WTC11 (cell line): ENCODE results near the gene ABAT. TPM values are rescaled to one million over a fixed set of nuclear protein-coding genes. Genes with fewer than 3 reads are reported as not detected.

ENCODE experiments used
- ATAC-seq: fragments of 200-7000 bp; cut with Tn5 transposase; 2 replicates; pipeline ENCODE4 v1.10.0; 2021; ENCODE audit warnings: mild to moderate bottlenecking, moderate library complexity
- CTCF ChIA-PET: fragments of 300-600 bp; sonication (Branson Sonifier 250); formaldehyde crosslinking; loops from one replicate; lab custom pipeline; 2021; ENCODE audit warnings: antibody characterized with exemption; lab: Charles Lee
- POLR2A ChIA-PET: fragments of 350-600 bp; sonication (Branson Sonifier 250); formaldehyde crosslinking; loops from one replicate; lab custom pipeline; 2021; ENCODE audit warnings: antibody characterized with exemption; lab: Charles Lee
- DNase-seq: peaks from one replicate; pipeline ENCODE4 v3.0.0; 2021; ENCODE audit warnings: low spot score
- H3K27ac Mint-ChIP-seq: 2 replicates; pipeline ENCODE4 v1.8.0; 2021; ENCODE audit warnings: mixed read lengths
- H3K27me3 Mint-ChIP-seq: 2 replicates; pipeline ENCODE4 v1.8.0; 2021; ENCODE audit warnings: low read depth, mild to moderate bottlenecking, moderate library complexity, mixed read lengths
- H3K36me3 Mint-ChIP-seq: 2 replicates; pipeline ENCODE4 v1.8.0; 2021; ENCODE audit warnings: mixed read lengths
- H3K4me1 Mint-ChIP-seq: 2 replicates; pipeline ENCODE4 v1.8.0; 2022; ENCODE audit warnings: mixed read lengths
- H3K4me3 Mint-ChIP-seq: 2 replicates; pipeline ENCODE4 v1.8.0; 2021; ENCODE audit warnings: mild to moderate bottlenecking, moderate library complexity, mixed read lengths
- H3K9me3 Mint-ChIP-seq: 2 replicates; pipeline ENCODE4 v1.8.0; 2021; ENCODE audit warnings: mixed read lengths
- ATF3 ChIP-seq: sonication (generic); formaldehyde crosslinking; conservative IDR thresholded peaks from 2 replicates; pipeline ENCODE4 v1.8.1; 2022; ENCODE audit warnings: mild to moderate bottlenecking, missing genetic modification reagents
- CDX4 ChIP-seq: fragments of 250-450 bp; sonication (Bioruptor Pico); IDR thresholded peaks from 2 replicates; pipeline ENCODE4 v1.9.0; 2021; ENCODE audit warnings: moderate library complexity, mild to moderate bottlenecking, inconsistent platforms, borderline replicate concordance
- ELF4 ChIP-seq: sonication (generic); formaldehyde crosslinking; IDR thresholded peaks from 2 replicates; pipeline ENCODE4 v1.8.1; 2022; ENCODE audit warnings: low read depth, mild to moderate bottlenecking, moderate library complexity, missing genetic modification reagents
- GABPB1 ChIP-seq: sonication (generic); formaldehyde crosslinking; IDR thresholded peaks from 2 replicates; pipeline ENCODE4 v1.8.1; 2023; ENCODE audit warnings: mild to moderate bottlenecking, missing genetic modification reagents
- HMGA2 ChIP-seq: fragments of 250-450 bp; sonication (Bioruptor Pico); IDR thresholded peaks from 2 replicates; pipeline ENCODE4 v1.4.0; 2021; ENCODE audit warnings: mild to moderate bottlenecking, moderate library complexity
- JUN ChIP-seq: sonication (generic); formaldehyde crosslinking; IDR thresholded peaks from 2 replicates; pipeline ENCODE4 v1.8.0; 2023; ENCODE audit warnings: mild to moderate bottlenecking, missing genetic modification reagents
- KAT7 ChIP-seq: sonication (generic); formaldehyde crosslinking; IDR thresholded peaks from 2 replicates; pipeline ENCODE4 v1.8.1; 2023; ENCODE audit warnings: missing genetic modification reagents, mild to moderate bottlenecking, borderline replicate concordance
- NFATC4 ChIP-seq: fragments of 250-450 bp; sonication (Bioruptor Pico); IDR thresholded peaks from 2 replicates; pipeline ENCODE4 v1.9.0; 2021; ENCODE audit warnings: mild to moderate bottlenecking
- PREB ChIP-seq: sonication (generic); formaldehyde crosslinking; IDR thresholded peaks from 2 replicates; pipeline ENCODE4 v1.8.1; 2022; ENCODE audit warnings: mild to moderate bottlenecking, missing genetic modification reagents, moderate library complexity, borderline replicate concordance
- TEAD1 ChIP-seq: sonication (generic); formaldehyde crosslinking; IDR thresholded peaks from 2 replicates; pipeline ENCODE4 v1.8.0; 2022; ENCODE audit warnings: mild to moderate bottlenecking, missing genetic modification reagents
- TEAD4 ChIP-seq: sonication (generic); formaldehyde crosslinking; IDR thresholded peaks from 2 replicates; pipeline ENCODE4 v1.8.0; 2022; ENCODE audit warnings: mild to moderate bottlenecking, missing genetic modification reagents
- ZBTB21 ChIP-seq: sonication (generic); formaldehyde crosslinking; IDR thresholded peaks from 2 replicates; pipeline ENCODE4 v1.8.1; 2023; ENCODE audit warnings: mild to moderate bottlenecking, missing genetic modification reagents, borderline replicate concordance
- ZNF219 ChIP-seq: sonication (generic); formaldehyde crosslinking; IDR thresholded peaks from 2 replicates; pipeline ENCODE4 v1.8.0; 2023; ENCODE audit warnings: missing genetic modification reagents, mild to moderate bottlenecking, borderline replicate concordance
- ZNF317 ChIP-seq: sonication (generic); formaldehyde crosslinking; IDR thresholded peaks from 2 replicates; pipeline ENCODE4 v1.8.1; 2023; ENCODE audit warnings: low read depth, mild to moderate bottlenecking, moderate library complexity, missing genetic modification reagents, borderline replicate concordance
- ZSCAN18 ChIP-seq: fragments of 250-450 bp; sonication (Bioruptor Pico); IDR thresholded peaks from 2 replicates; pipeline ENCODE4 v2.1.2; 2022; ENCODE audit warnings: mild to moderate bottlenecking, moderate library complexity
- total RNA-seq: library from RNA; stranded (reverse); gene quantifications from 3 replicates; pipeline ENCODE4 v1.2.3, GENCODE V29; 2021
- TF ChIP-seq, protein P1 (sequence below): sonication (generic); formaldehyde crosslinking; IDR thresholded peaks from 2 replicates; pipeline ENCODE4 v1.8.0; 2022; ENCODE audit warnings: mild to moderate bottlenecking, missing genetic modification reagents
- TF ChIP-seq, protein P2 (sequence below): sonication (generic); formaldehyde crosslinking; IDR thresholded peaks from 2 replicates; pipeline ENCODE4 v1.8.0; 2022; ENCODE audit warnings: missing genetic modification reagents

ABAT gene
- total RNA-seq, 1 experiment from 2014 or later, result 6.6 TPM

DNA sequence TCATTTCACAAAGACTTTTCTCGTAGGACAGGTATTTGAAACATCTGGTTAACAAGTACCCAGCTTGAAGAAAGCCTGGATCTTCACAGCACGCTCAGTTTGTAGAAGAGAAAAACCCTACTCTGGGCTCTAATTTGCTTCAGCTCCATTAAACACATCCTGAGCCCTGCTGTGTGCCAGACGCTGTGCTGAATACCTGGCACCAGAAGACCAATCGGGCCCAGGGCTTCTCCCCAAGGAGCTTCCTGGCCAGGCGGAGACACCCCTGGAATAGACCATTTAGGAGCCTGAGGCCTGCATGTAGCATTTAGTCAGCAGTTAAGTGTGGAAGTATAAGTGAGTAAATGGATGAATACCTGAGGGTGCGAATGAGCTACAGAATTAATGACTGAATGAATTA is 8.9 kb upstream of the ABAT start (continued):
- TF ChIP-seq ZSCAN18 (CRISPR knock-in tag) (no peak), HMGA2 (CRISPR knock-in tag) (no peak)

DNA sequence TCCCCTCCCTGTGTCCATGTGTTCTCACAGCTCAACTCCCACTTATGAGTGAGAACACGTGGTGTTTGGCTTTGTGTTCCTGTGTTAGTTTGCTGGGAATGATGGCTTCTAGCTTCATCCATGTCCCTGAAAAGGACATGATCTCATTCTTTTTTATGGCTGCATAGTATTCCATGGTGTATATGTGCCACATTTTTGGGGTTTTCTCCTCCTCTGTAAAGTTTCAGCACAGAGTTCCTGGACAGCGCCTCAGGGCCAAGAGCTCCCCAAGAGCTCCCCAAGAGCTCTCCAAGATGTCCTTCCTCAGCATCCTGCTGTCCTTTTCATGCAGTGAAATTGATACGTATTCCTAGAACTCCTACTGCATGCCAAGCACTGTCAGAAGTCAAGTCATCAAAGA is 6.9 kb upstream of the ABAT start:
- no peaks in the 10 kb centered on the region for H3K36me3 Mint-ChIP-seq
- ChIA-PET POLR2A (no interaction called here), CTCF (interaction anchor here (0.8 to 2.2 kb wide), 2 partner anchors 97 to 124 kb away, joined by 3 to 12 read pairs; no protein-coding TSS in a partner anchor)
- no peak for DNase-seq
- ATAC-seq, result no peak
- peaks cover 17% of the 10 kb centered on the region for H3K4me1 Mint-ChIP-seq
- H3K4me3 Mint-ChIP-seq, result no peak overlapping the region
- peaks cover 5% of the 10 kb centered on the region for H3K9me3 Mint-ChIP-seq
- TF ChIP-seq TEAD1 (CRISPR knock-in tag) (no peak), HMGA2 (CRISPR knock-in tag) (no peak), KAT7 (CRISPR knock-in tag) (no peak), GABPB1 (CRISPR knock-in tag) (no peak), TEAD4 (CRISPR knock-in tag) (no peak), CDX4 (no peak), ATF3 (no peak), ZBTB21 (CRISPR knock-in tag) (no peak)
- TF ChIP-seq, protein P1, sequence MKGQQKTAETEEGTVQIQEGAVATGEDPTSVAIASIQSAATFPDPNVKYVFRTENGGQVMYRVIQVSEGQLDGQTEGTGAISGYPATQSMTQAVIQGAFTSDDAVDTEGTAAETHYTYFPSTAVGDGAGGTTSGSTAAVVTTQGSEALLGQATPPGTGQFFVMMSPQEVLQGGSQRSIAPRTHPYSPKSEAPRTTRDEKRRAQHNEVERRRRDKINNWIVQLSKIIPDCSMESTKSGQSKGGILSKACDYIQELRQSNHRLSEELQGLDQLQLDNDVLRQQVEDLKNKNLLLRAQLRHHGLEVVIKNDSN, result no peak
- no peak overlapping the region for H3K27ac Mint-ChIP-seq
- H3K27me3 Mint-ChIP-seq, result no peaks in the 10 kb centered on the region

DNA sequence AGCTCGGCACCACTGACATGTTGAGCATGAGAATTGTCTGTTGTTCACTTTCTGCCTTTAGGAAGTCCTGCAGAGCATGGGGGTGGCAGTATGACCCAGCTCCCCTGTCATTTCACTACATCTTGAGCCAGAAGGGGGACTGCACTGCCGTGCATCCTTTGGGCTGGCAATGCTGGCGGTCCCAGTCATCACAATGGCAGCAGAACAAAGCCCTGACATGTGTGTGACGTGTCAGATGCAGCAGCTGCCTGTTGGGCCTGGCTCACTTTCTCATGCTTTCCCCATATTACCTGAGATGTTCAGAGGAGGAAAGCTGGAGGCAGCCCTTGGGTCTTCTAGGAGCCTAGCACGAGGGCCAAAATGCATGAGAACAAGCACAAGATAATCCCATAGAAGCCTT is 6.3 kb upstream of the ABAT start:
- H3K27me3 Mint-ChIP-seq, result peaks cover 4% of the 10 kb centered on the region; the same call in 1 of the 2 replicates
- ATAC-seq, result no peak
- no peaks in the 10 kb centered on the region for H3K36me3 Mint-ChIP-seq
- ChIA-PET CTCF (interaction anchor here (0.8 to 2.2 kb wide), 2 partner anchors 97 to 124 kb away, joined by 3 to 12 read pairs; no protein-coding TSS in a partner anchor), POLR2A (interaction anchor here (0.7 kb wide), 1 partner anchor 84 kb away, joined by 14 read pairs; no protein-coding TSS in a partner anchor)
- TF ChIP-seq HMGA2 (CRISPR knock-in tag), result no peak
- TF ChIP-seq PREB (CRISPR knock-in tag), result no peak
- no peak for TF ChIP-seq ZNF317
- no peak for TF ChIP-seq JUN (CRISPR knock-in tag)
- TF ChIP-seq ZSCAN18 (CRISPR knock-in tag), result no peak
- no peak for TF ChIP-seq ZNF219 (CRISPR knock-in tag)
- no peak for TF ChIP-seq ELF4 (CRISPR knock-in tag)
- TF ChIP-seq ATF3, result no peak
- no peak for TF ChIP-seq NFATC4 (CRISPR knock-in tag)
- TF ChIP-seq, protein P2, sequence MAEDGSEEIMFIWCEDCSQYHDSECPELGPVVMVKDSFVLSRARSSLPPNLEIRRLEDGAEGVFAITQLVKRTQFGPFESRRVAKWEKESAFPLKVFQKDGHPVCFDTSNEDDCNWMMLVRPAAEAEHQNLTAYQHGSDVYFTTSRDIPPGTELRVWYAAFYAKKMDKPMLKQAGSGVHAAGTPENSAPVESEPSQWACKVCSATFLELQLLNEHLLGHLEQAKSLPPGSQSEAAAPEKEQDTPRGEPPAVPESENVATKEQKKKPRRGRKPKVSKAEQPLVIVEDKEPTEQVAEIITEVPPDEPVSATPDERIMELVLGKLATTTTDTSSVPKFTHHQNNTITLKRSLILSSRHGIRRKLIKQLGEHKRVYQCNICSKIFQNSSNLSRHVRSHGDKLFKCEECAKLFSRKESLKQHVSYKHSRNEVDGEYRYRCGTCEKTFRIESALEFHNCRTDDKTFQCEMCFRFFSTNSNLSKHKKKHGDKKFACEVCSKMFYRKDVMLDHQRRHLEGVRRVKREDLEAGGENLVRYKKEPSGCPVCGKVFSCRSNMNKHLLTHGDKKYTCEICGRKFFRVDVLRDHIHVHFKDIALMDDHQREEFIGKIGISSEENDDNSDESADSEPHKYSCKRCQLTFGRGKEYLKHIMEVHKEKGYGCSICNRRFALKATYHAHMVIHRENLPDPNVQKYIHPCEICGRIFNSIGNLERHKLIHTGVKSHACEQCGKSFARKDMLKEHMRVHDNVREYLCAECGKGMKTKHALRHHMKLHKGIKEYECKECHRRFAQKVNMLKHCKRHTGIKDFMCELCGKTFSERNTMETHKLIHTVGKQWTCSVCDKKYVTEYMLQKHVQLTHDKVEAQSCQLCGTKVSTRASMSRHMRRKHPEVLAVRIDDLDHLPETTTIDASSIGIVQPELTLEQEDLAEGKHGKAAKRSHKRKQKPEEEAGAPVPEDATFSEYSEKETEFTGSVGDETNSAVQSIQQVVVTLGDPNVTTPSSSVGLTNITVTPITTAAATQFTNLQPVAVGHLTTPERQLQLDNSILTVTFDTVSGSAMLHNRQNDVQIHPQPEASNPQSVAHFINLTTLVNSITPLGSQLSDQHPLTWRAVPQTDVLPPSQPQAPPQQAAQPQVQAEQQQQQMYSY, result no peak
- H3K4me1 Mint-ChIP-seq, result peaks cover 17% of the 10 kb centered on the region
- peaks cover 5% of the 10 kb centered on the region for H3K9me3 Mint-ChIP-seq
- H3K27ac Mint-ChIP-seq, result no peak overlapping the region
- no peak overlapping the region for H3K4me3 Mint-ChIP-seq
- DNase-seq, result no peak
